Inflammatory macrophage treated with lipopolysaccharide for 1 hour (primary cell): ENCODE measurements around the gene AP5Z1.

Source experiments
- DNase-seq, 2 donors: peaks; one replicate each; pipeline ENCODE4 v3.0.0-alpha.2; 2020 to 2022

AP5Z1 gene

DNA sequence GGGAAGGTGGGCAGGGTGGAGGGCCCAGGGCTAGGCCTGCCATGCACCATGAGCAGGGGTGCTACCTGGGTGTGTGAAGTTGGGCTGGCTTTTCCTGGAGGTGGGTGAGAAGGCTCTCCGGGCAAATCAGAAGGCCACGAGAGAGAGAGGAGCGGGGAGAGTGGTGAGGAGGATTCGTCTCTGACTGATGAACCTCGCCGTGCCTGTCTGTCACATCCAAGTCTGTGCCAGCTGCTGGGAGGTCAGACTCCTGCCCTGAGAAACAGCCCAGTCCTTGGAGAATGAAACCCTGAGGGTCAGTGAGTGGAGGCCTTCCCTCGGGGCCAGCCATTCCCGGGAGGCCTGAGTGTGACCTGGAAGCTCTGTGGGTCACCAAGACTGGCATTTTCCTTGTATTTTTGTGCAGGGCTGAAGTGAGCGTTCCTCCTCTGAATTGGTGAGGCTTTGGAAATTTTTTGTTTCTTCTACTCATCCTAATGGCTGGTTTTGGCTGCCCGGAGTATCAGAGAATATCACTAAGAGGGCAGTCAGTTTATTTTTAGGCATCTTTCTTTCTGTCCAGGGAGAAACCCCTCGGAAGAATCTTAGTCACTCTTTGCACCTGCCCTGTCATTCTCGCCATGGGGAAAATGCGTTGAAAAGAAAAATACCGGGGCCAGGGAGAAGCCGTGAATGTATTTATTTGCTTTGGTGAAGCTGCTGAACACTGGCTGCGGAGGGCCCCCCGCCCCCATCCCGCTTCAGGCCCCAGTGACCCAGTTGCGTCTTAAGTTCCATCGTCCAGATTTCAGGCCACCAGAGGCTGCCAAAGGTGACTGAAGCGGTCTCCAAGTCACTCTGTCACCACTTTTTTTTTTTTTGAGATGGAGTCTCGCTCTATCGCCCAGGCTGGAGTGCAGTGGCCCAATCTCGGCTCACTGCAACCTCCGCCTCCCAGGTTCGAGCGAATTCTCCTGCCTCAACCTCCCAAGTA is 6.5 kb upstream of the AP5Z1 start:
- no peak for DNase-seq

DNA sequence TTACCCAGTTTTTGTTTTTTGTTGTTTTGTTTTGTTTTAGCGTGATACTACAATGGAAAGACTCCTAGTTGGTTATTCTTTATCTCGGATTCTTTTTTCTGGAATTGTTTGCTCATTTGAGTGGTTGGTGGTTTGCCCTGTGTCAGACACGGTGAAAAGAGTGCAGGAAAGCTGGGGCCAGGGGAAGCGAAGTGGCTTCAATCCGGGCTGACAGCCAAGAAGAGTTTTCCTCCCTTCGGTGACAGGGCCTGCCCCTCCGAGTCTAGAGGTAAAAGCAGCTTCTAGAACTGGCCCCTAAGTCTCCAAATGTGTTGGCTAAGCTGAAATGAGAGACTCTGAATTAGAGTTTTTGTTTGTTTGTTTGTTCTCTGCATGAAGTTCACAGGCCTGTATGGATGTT is 5.7 kb upstream of the AP5Z1 start:
- DNase-seq = no peak

DNA sequence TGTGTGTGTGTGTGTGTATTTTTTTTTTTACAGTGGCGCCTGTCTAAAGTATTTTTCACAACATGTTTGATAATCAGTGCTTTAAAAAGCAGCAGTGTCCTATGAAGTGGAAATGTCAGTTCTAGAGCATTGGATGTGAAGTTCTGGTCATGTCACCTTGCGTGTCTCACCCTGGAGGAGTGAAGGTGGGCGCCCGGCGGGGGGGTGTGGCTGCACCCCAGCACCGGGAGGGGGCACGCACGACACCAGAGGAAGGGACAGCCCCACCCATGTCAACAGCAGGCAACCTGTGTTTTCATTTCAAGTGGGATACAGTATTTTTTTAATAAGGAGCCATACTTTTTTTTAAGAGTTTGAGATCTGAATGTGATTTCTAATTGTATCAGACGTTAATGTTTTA is 4.5 kb upstream of the AP5Z1 start:
- no peak for DNase-seq

GRCh38 chr7:4771737-4772136 is 3.7 kb upstream of the AP5Z1 start:
- DNase-seq = no peak

- no peak for DNase-seq
These were observed 3.1 kb upstream of the AP5Z1 start for GRCh38 chr7:4772306-4772705.

- no peak for DNase-seq
These were observed 1.4 kb upstream of the AP5Z1 start for GRCh38 chr7:4774007-4774406.

DNA sequence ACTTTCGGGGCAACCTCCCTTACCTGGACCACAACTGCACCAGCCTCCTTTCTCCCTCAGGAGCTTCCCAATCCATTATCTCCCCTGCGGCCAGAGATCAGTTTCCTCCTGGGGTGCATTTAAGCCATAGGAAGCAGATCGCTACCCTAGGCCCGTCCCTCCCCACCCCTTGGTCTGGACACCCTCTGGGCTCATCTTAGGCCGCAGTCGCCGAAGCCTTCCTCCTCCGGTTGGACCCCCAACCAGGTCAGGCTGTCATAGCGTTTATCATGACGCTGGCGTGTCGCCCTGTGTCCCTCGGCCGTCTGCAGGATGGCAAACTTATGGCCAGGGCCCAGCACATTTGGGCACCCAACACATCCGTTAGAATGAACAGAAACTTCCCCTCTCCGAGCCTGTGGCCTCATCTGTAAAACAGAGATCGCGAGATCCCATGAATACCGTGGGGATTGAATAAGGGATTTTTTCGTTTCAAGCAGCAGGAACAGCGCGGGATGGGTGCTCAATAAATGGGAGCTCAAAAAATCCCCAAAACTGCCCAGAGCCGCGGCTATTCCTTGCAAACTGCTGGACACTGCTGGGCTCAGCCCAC is 669 bp upstream of the AP5Z1 start:
- DNase-seq = peak; percentile 71 to 79

DNA sequence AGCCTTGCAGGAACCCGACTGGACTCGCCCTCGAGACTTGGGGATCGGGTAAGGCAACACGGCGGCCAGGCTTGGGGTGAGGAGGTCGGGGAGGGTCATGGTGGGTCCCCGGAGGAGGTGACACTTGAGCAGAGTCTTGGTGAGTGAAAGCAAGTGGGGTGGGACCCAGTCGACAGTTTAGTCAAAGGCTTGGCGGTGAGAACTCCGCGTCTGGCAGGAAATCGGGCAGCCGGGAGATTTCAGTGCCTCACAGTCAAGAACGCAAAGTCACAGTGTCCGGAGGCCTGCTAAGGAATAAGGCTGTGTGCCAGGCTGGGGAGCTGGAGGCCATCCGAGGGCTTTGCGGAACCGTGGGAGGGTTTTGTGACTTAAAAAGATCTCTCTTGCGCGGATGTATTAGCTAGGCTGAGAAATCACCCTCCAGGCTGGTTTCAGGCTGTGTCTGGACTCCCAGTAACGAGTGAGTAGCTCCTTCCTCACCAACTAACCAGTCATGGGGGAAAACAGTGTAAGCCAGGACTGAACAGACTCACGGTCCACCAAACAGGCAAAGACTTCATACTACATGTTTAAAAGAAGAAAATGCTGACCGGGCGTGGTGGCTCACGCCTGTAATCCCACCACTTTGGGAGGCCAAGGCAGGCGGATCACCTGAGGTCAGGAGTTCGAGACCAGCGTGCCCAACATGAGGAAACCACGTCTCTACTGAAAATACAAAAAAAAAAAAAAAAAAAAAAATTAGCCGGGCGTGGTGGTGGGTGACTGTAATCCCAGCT is 613 bp downstream of the AP5Z1 start:
- peak; percentile 58 to 68 for DNase-seq

DNA sequence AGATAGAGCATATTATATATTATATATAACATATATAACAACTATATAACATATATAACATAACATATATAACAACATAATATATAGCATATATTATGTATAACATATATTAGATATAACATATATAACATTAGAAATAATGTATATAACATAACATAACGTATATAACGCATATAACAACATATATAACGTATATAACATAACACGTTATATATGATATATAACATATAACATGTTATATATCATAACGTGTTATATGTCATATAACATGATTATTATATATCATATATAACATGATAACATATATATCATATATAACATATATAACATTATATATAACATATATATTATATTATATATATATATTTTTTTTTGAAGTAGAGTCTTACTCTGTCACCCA is 3.7 kb downstream of the AP5Z1 start:
- DNase-seq = no peak

- DNase-seq = no peak
These were observed 6.1 kb downstream of the AP5Z1 start for GRCh38 chr7:4781366-4782069.

DNA sequence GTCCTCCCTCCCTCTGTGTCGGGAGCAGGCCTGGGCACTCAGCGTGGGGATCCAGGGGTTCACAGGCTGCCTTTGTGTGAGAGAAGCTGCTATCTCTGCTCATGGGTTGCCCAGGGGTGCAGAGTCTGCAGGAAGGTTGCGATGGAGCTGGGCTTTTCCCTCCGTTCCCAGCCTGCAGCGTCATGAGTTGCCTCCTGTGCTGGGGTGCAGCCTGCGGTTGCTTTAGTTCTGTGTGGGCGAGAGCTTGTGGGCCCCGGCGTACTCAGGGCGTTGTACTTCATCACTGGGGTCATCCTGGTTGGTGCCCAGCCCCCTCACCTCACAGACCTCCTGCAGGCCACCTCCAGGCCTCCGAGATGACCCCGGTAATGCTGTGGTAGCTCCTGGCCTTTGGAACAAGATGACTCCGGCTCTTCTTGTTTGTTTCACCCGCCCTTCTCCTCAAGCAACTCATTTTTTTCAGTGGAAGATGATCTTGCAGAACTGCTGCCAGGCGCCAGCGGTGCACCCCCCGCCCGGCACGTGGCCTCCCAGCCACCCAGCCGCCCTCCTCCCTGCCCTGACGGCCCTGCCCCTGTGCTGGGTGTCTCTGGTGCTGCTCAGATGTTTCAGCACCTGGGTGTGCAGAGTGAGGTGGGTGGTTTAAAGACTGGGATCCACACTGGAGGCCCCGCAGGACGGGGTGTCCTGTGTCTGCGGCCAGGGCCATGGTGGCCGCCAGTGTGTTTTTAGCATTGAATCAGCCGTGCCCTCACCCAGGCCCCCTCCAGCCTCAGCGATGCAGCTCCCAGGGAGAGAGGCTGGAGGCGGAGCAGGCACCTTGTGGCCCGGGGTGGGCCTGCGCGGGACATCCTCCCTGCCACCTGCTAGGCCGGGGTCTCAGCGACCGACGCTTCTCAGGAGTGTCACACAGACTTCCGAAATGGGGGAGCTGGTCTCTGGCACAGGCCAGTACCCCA is 7.2 kb downstream of the AP5Z1 start:
- no peak for DNase-seq

- DNase-seq = no peak
These were observed 7.8 kb downstream of the AP5Z1 start for GRCh38 chr7:4783292-4783652.

GRCh38 chr7:4783762-4784351 is 8.4 kb downstream of the AP5Z1 start:
- no peak for DNase-seq

- DNase-seq = no peak
These were observed 9.4 kb downstream of the AP5Z1 start for GRCh38 chr7:4784799-4785198.

- no peak for DNase-seq
These were observed 9.9 kb downstream of the AP5Z1 start for GRCh38 chr7:4785371-4785770.

- no peak for DNase-seq
These were observed 10.6 kb downstream of the AP5Z1 start for GRCh38 chr7:4786015-4786414.

DNA sequence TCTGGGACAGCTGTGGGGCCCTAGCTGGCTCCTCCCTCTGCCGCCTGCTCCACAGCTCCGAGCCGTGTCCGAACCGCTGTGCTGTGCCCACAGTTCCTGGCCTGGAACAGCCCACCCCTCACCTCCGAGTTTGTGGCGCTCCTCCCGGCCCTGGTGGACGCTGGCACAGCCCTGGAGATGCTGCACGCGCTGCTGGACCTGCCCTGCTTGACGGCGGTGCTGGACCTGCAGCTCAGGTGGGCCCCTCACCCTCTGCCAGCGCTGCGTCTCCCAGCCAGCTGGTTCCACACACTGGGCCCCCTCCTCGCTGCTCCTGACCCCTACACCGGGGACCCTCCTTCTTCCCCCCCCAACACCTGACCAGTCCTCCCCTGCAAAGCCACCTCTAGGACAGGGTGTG is 12.1 kb downstream of the AP5Z1 start:
- no peak for DNase-seq

DNA sequence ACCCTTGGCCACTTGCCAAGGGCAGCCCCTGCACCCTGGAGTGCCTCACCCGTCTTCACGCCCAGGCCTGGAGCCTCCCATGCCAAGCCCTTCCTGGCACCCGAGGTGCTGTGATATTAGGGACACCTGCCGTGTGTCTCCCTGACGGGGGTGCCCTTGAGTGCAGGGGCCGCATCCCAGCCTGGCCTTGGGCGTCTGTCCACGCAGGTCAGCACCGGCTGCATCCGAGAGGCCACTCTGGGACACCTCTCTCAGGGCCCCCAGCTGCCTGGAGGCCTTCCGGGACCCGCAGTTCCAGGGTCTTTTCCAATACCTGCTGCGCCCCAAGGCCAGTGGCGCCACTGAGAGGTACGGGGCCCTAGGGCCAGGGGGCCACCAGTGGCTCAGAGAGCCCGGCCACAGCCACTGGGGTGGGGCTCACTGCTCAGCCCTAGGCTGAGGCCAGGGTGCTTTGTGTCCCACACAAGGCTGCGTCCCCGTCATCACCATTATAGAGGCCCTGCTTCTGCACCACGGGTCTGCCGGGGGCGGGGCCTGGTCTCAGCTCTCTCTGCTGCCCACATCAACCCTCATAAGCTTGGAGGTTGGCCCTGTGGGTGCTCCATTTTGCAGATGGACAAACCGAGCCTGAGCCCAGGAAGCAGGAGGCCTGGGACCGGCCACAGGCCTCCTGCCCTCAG is 12.7 kb downstream of the AP5Z1 start:
- DNase-seq = no peak

DNA sequence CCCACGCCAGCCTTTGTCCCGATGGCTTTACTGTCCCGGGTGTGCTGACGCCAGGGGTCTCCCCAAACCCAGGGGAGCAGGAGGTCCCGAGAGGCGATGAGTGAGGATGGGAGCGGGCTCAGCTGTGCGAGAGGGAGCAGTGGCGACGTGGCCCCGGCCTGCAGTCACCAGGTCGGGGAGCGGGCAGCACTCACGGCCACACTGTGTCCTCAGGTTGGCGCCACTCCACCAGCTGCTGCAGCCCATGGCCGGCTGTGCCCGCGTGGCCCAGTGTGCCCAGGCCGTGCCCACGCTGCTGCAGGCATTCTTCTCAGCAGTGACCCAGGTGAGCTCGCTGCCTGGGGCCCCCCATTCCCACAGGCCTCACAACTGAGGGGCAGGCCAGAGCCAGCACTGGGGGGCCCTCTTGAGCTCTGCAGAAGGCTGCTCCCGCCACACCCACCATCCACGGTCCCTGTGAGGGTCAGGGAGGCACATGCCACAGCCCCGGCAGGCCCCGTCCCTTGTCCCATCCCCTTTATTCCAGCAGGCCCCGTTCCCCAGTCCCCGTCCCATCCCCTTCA is 13.3 kb downstream of the AP5Z1 start:
- no peak for DNase-seq
